Osteocyte (in vitro differentiated cells): ENCODE data around the gene GCNT4. TPM values are rescaled to one million over a fixed set of nuclear protein-coding genes. Genes with fewer than 3 reads are reported as not detected.

ENCODE experiments used
- DNase-seq: peaks from one replicate; pipeline ENCODE4 v3.0.0; 2021; ENCODE audit warnings: mixed read lengths; ENCODE audit not compliant: unreplicated experiment; ENCODE audit errors: extremely low spot score
- H3K27ac Mint-ChIP-seq: one replicate; pipeline ENCODE4 v1.8.0; 2021; ENCODE audit warnings: mild to moderate bottlenecking, mixed read lengths; ENCODE audit not compliant: unreplicated experiment
- H3K27me3 Mint-ChIP-seq: one replicate; pipeline ENCODE4 v1.8.0; 2021; ENCODE audit warnings: mixed read lengths; ENCODE audit not compliant: unreplicated experiment
- H3K36me3 Mint-ChIP-seq: one replicate; pipeline ENCODE4 v1.8.0; 2021; ENCODE audit warnings: mixed read lengths; ENCODE audit not compliant: unreplicated experiment
- H3K4me1 Mint-ChIP-seq: one replicate; pipeline ENCODE4 v1.8.0; 2021; ENCODE audit warnings: mixed read lengths; ENCODE audit not compliant: unreplicated experiment
- H3K4me3 Mint-ChIP-seq: one replicate; pipeline ENCODE4 v1.8.0; 2021; ENCODE audit warnings: mild to moderate bottlenecking, moderate library complexity, mixed read lengths; ENCODE audit not compliant: unreplicated experiment
- H3K9me3 Mint-ChIP-seq: one replicate; pipeline ENCODE4 v1.8.0; 2021; ENCODE audit warnings: mixed read lengths; ENCODE audit not compliant: unreplicated experiment
- CTCF ChIP-seq: fragments of 200-600 bp; sonication (generic); IDR thresholded peaks from 2 replicates; pipeline ENCODE4 v1.5.0; 2021; ENCODE audit warnings: antibody characterized with exemption, mild to moderate bottlenecking, moderate library complexity
- total RNA-seq: library from RNA; stranded (reverse); gene quantifications from 2 replicates; pipeline ENCODE4 v1.2.1, GENCODE V29; 2021

Gene GCNT4
- total RNA-seq, 1 donor from 2014 or later: 1.9 TPM

- TF ChIP-seq CTCF: no peak
- no peaks in the 10 kb centered on the region for H3K36me3 Mint-ChIP-seq
- H3K4me1 Mint-ChIP-seq: no peaks in the 10 kb centered on the region
Observed at GRCh38 chr5:75016896-75017295, 35.5 kb downstream of the GCNT4 start.

DNA sequence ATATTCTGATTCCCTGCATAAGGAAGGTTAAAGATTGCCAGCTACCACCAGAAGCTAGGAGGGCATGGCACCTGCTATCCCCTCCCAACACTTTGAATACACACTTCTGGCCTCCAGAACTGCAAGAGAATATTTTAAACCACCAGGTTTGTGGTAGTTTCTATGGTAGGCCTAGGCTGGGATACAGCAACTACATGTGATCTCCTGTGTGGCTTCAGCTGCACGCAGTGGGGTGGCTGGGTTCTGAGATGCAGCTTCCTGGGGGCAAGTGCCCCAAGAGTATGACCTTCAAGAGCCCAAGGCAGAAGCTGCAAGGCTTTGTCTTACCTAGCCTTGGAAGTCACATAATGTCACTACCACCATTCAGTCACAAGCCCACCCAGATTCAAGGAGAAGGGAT, 39.6 kb downstream of the GCNT4 start:
- Mint-ChIP-seq H3K27me3 (no peaks in the 10 kb centered on the region), H3K9me3 (peaks cover 11% of the 10 kb centered on the region), H3K4me3 (no peak overlapping the region), H3K4me1 (peaks cover 6% of the 10 kb centered on the region), H3K36me3 (no peaks in the 10 kb centered on the region), H3K27ac (no peak overlapping the region)
- TF ChIP-seq CTCF: no peak
- DNase-seq: no peak

More at GRCh38 chr5:75016896-75017295, 35.5 kb downstream of the GCNT4 start:
- no peaks in the 10 kb centered on the region for H3K27me3 Mint-ChIP-seq
- peaks cover 11% of the 10 kb centered on the region for H3K9me3 Mint-ChIP-seq
- no peak overlapping the region for H3K4me3 Mint-ChIP-seq
- H3K27ac Mint-ChIP-seq: no peak overlapping the region
- DNase-seq: no peak

DNA sequence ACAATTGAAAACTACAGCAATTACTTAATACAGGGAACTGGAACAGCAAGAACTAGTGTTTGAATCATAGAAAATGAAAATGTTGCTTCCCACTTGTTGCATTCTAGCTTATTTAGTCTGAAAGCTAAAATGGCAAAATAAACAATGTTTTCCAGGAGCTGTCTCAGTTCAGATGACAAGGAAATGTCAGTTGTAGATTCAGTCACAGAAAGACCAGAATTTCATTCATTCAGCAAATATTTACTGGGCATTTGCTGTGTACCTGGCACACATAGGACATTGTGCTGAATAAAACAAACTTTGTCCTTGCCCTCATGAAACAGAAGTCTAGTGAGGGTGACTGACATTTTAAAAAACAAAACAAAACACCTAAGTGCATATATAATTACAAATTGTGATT, 41.5 kb downstream of the GCNT4 start:
- DNase-seq: no peak
- peaks cover 16% of the 10 kb centered on the region for H3K4me1 Mint-ChIP-seq
- H3K36me3 Mint-ChIP-seq: no peaks in the 10 kb centered on the region
- no peak overlapping the region for H3K4me3 Mint-ChIP-seq
- peaks cover 11% of the 10 kb centered on the region for H3K9me3 Mint-ChIP-seq
- no peak overlapping the region for H3K27ac Mint-ChIP-seq
- TF ChIP-seq CTCF: no peak
- no peaks in the 10 kb centered on the region for H3K27me3 Mint-ChIP-seq

DNA sequence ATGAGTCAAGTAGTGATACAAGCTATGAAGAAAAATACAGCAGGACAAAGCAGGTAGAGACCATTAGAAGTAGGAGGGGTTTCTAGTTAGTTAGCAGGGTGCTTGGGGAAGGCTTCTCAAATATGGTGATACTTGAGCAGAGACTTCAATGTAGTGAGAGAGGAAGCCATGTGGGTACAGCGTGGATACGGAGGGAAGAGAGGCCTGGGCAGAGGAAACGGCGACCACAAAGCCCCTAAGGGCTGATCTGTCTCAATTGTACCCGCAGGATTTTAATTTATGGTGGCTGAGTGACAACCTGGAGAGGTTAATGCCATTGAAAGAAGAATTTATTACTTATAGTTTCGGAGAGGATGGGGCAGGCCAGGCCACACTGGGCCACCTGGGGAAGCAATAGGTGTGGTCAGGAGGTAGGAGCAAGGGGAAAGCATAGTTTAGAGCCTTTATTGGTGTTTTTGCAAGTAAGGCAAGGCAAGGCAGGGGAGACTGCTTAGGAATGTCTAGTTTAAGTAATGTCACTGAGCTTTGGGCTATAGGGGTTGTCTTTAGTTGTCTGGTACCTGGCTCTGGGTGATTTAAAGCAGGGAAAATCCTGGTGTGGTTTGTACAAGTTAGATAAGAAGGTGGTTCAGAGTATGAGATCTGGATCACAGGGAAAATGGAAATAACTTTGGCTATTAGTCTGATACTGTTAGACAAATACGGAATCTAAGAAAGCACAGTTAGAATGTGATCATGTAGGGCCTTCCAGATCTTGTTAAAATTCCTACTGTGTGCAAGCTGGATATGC, 42.6 kb downstream of the GCNT4 start:
- no peak for TF ChIP-seq CTCF
- no peak for DNase-seq
- Mint-ChIP-seq H3K4me1 (peaks cover 16% of the 10 kb centered on the region), H3K36me3 (no peaks in the 10 kb centered on the region), H3K27me3 (no peaks in the 10 kb centered on the region), H3K9me3 (peaks cover 11% of the 10 kb centered on the region), H3K4me3 (no peak overlapping the region), H3K27ac (no peak overlapping the region)

- Mint-ChIP-seq H3K4me3 (no peak overlapping the region), H3K9me3 (peaks cover 7% of the 10 kb centered on the region), H3K4me1 (peaks cover 16% of the 10 kb centered on the region), H3K27ac (no peak overlapping the region), H3K27me3 (no peaks in the 10 kb centered on the region), H3K36me3 (no peaks in the 10 kb centered on the region)
- TF ChIP-seq CTCF: no peak
- DNase-seq: no peak
Observed at GRCh38 chr5:75006865-75007822, 45.2 kb downstream of the GCNT4 start.
